CD4-positive, alpha-beta T cell treated with Interleukin-1 beta for 1 hour (primary cell): ENCODE measurements around the gene KHNYN.
"Not testable (repeated sequence)": the region's sequence is repeated elsewhere in the genome, so short reads cannot be mapped to it uniquely, and the experiment has no call there.

ENCODE experiments used
- DNase-seq, 2 donors: peaks; one replicate each; pipeline ENCODE4 v3.0.0-alpha.2; 2020 to 2022

Gene KHNYN

GRCh38 chr14:24481622-24482324 lies 52.0 kb downstream of the KHNYN start:
- DNase-seq = peak; percentile 55 to 57

- not testable (repeated sequence) for DNase-seq
Observed at GRCh38 chr14:24482699-24483303, 53.0 kb downstream of the KHNYN start.

- peak in 1 of 2 donors; percentile 45 for DNase-seq
Observed at GRCh38 chr14:24483604-24484252, 54.0 kb downstream of the KHNYN start.
